CD4-positive, alpha-beta T cell treated with Interferon gamma for 1 hour (primary cell): Measurements from ENCODE around the gene RAB34.

ENCODE experiments used
- DNase-seq: peaks from one replicate; pipeline ENCODE4 v3.0.0-alpha.2; 2020

The RAB34 gene, protein sequence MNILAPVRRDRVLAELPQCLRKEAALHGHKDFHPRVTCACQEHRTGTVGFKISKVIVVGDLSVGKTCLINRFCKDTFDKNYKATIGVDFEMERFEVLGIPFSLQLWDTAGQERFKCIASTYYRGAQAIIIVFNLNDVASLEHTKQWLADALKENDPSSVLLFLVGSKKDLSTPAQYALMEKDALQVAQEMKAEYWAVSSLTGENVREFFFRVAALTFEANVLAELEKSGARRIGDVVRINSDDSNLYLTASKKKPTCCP

GRCh38 chr17:28717578-28718332 is at the start of gene RAB34:
TSS of gene RAB34 (minus strand) at chr17:28717868. CDS start at chr17:28717266, 602 bp downstream.
- peak; percentile 34 for DNase-seq

DNA sequence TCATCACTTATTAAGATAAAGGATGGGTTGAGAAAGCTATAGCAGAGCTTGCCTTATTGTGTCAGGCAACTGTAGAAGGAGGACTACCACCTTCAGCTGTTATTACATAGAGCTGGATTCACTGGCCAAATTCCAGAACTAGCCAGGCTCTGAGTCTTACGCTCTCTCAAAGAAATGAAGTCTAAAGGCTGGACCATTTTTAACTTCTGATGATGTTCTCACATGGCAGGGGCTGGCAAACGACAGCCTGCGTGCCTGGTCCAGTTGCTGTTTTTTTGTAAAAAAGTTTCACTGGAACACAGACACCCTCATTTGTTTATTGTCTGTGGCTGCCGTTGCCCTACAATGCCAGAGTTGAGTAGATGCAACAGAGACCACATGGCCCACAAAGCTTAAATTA is 47.4 kb upstream of the RAB34 start:
- DNase-seq: no peak

- peak; percentile 67 for DNase-seq
Observed at GRCh38 chr17:28763804-28764266, 46.2 kb upstream of the RAB34 start.

DNA sequence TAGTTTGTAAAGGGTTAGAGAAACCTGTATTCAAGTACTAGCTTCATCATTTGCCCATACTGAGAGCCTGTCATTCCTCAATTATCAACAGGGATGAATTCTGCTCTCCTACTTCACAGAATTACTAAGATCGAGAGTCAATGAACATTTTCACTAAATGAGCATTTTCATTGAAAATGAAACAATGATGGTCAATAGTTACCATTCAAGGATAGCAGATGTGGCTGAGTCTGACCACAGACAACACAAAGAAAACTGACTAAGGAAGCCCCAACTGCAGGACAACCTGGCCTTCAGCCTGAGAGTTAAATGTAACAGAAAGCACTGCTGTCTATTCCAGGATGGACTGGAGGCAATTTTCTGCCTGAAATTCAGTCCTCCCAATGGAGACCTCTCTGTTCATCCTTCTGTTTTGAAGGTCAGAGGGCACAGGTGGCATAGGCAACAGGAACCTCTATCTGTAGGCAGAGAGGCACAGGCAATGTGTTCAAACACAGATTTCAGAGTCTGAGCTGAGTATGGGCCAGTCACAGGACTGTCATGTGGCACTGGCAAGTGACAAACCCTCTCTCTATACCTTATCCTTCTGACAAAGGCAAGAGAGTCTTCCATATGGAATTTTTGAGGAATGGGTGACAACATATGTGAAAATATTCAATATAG is 45.6 kb upstream of the RAB34 start:
- no peak for DNase-seq

DNA sequence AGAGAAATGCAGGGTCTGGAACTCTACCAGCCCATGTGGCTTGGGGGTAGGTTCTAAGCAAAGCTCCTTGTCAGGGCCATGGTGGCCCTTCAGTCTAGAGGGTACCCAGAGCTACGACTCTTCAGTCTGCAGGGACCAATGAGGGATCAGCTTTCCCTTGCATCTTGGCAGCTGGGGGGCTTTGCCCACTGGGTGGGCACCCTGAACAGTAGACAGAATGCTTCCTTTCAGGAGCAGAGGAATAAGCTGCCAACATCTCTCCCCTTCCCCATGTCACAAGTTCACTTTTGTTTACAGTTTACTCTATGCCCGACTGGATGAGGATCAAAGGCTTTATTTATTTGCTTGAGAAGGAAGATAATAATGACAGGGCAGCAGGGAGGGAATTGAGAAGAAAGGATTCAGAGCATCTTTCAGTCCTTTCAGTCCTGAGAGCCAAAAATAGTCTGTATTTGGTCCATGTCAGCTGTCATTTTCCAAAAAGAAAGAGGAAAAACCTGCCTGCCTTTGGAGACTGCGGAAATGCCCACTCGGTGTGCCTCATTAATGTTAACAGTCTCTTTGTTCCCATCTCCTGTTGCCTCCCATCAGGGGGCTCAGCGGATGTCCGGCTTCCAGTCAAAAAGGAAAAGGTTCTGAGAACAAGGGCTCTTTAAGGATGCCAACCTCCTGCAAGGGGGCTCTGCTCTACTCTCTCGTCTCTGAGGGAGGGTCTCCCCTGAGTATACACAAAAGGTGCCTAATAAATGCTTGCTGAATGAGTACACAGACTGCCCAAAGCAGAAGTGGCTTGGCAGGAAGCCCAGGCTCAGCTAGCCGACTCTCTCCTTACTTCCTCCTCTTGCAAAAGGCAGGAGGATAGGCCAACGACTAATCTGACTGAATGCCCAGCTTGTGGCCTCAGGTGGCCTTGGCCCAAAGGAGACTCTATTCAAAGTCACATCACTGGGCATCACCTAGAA is 43.2 kb upstream of the RAB34 start:
- DNase-seq: peak; percentile 34

DNA sequence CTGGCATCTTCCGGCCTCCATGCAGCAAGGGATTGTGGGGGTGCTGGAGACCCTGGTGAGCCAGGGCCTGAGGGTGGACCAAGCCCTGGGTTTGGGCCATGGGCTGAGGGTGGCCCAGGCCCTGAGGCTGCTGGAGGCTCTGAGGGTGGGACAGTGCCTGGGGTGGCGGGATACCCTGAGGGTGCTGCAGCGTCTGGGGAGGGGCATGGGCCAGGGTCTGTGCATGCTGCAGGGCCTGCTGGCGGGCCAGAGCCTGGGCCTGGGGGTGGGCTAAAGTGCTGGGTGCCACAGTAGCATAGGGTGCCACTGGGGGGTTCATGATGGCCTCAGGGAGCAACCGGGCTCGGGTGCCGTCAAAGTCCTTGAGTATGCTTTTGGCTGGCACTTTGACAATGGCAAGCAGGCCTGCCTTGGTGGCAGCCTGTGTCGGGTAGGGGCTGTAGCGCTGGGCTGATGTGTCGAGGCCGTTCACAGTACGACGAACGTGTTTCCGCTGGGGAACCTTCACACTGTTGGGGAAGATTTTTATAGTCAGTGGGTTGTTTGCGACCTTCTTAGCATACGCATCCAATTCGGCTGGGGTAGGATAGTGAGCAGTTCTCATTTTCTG is 41.7 kb upstream of the RAB34 start:
- DNase-seq: no peak

DNA sequence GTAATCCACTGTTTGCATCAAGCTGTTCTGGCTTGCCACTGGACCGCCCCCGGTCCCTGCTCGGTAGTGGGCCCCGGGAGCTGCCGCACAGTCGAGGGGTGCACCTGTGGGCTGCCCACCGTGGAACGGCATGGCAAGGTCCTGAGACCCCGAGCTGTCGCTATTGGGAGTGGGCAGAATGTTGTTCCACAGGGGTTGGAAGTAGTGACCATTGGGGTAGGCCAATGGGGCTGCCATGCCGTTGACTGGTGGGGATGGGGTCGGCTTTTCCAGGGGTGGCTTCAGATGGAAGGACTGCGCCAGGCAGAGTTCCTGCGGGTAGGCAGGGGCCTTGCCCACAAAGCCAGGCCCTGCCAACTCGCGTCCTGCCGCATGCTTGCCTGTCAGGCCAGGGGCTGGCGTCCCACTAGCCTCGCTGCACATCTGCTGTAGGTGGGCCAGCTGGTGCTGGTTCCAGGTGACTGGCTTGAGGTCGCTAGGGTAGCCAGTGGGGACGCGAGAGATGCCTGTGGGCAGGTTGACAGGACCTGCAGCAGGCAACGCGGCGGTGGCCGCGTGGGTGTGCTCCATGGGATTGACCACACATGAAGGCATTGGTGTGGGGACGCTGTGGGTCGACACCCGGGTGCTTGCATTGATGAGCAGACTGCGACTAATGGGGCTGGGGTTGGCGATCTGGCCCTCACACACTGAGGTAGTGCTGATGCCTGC is 40.9 kb upstream of the RAB34 start:
- DNase-seq: no peak

DNA sequence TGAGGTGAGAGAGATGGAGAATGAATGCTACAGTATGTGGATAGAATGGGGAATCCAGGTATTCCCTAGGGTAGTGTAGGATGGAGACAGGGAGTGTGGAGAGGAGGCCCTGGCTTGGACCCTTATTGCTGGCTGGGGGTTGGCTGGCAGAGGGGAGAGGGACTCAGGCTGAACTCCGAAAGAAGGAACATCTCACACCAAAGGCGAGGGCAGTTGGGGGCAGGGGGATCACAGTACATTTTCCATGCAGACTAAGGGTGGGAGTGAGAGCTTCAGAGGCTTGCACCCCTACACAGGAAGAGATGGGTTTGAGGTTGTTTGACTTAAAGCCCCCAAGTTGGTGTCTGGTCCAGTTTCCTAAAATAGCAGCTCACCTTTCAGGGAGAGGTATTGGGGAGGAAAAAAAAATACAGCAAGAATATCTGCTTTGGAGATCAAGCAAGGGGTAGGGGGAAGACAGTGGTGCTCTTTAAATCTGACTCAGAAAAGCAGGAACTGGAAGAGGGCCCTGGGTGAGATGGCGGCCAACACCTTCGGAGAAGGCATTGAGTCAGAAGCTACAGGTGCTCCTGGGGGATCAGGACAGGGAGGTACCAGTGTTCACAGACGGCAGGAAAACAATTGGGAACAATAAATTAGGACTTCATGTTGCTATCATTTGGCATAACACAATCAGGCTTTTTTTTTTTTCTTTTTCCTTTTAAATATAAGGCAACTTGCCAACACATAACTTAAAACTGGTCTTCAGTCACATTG is 38.6 kb upstream of the RAB34 start:
- no peak for DNase-seq

GRCh38 chr17:28755486-28755885 is 37.8 kb upstream of the RAB34 start:
- no peak for DNase-seq

- DNase-seq: no peak
Observed at GRCh38 chr17:28751600-28752366, 34.1 kb upstream of the RAB34 start.

- peak; percentile 88 for DNase-seq
Observed at GRCh38 chr17:28750178-28751047, 32.7 kb upstream of the RAB34 start.

DNA sequence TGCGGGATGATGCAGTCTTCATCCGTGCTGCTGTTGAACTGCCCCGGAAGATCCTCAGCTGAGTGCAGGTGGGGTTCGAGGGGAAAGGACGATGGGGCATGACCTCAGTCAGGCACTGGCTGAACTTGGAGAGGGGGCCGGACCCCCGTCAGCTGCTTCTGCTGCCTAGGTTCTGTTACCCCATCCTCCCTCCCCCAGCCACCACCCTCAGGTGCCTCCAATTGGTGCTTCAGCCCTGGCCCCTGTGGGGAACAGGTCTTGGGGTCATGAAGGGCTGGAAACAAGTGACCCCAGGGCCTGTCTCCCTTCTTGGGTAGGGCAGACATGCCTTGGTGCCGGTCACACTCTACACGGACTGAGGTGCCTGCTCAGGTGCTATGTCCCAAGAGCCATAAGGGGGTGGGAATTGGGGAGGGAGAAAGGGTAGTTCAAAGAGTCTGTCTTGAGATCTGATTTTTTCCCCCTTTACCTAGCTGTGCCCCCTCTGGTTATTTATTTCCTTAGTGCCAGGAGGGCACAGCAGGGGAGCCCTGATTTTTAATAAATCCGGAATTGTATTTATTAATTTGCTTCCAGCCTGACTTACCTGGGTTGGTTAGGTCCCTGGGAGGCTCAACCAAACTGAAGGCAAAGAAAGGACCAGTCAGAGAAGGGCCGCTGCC is 32.0 kb upstream of the RAB34 start:
- DNase-seq: no peak

- no peak for DNase-seq
Observed at GRCh38 chr17:28748852-28749515, 31.3 kb upstream of the RAB34 start.

- DNase-seq: no peak
Observed at GRCh38 chr17:28747801-28748750, 30.4 kb upstream of the RAB34 start.

DNA sequence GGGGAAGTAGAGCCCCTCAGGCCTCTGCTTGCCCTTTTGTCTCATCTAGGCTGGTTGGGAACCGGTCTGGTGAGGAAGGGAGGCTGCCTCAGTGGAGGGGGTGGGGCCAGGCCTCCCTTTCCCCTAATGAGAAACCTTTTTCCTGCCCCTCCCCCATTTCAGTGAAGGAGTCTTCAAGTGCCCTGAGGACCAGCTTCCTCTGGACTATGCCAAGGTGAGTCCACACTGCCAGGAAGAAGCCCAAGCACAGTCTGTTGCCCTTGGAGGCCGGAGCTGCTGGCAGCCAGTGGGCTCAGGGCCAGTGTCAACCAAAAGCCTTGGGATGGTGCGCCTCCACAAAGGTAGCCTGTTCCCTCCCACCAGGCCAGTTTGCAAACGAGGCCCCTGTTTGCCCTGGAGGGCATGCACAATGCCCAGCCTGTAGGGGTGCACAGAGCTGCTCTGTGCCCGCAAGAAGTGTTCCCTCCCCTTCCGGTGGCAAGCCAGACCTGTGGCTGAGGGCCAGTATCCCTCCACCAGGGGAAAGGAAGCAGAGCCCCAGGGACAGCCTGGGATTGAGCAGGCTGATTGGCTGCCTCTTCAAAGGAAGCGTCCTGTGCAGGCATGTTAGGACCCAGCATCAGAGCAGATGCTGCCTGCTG is 29.5 kb upstream of the RAB34 start:
- no peak for DNase-seq

DNA sequence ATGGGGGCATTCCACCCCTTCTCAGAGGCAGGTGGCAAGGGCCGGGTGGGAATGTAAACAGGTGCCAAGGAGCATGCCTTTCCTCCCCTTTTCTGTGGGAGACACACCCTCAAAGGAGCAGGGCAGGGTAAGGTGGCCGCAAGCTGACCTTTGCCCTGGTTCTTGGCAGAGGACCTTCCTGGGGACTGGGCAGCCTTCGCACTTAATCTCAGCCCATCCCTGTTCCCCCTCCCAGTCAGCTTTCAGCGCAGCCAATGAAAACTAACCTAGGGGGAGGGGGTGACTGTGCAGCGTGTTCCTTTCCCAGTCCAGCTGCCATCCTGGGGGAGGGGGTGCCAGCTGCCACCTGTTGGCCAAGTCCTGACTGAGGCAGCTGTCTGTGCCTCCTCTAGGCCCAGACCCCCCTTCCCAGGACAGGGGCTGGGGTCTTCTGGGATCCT is 29.0 kb upstream of the RAB34 start:
- DNase-seq: no peak
